HG03432 (cell line): ENCODE data around the gene NOP14.
A peak's percentile ranks its signal among the peaks of the same experiment; 100 is the strongest.
"Not testable (repeated sequence)": the region's sequence is repeated elsewhere in the genome, so short reads cannot be mapped to it uniquely, and the experiment has no call there.

Experiments used
- ATAC-seq: cut with Tn5 transposase; IDR thresholded peaks from one replicate; pipeline ENCODE4 v1.9.1; 2021; ENCODE audit warnings: mild to moderate bottlenecking, moderate library complexity; ENCODE audit not compliant: unreplicated experiment

Gene NOP14

GRCh38 chr4:2932951-2933565 lies 30.1 kb downstream of the NOP14 start:
- ATAC-seq = no peak

DNA sequence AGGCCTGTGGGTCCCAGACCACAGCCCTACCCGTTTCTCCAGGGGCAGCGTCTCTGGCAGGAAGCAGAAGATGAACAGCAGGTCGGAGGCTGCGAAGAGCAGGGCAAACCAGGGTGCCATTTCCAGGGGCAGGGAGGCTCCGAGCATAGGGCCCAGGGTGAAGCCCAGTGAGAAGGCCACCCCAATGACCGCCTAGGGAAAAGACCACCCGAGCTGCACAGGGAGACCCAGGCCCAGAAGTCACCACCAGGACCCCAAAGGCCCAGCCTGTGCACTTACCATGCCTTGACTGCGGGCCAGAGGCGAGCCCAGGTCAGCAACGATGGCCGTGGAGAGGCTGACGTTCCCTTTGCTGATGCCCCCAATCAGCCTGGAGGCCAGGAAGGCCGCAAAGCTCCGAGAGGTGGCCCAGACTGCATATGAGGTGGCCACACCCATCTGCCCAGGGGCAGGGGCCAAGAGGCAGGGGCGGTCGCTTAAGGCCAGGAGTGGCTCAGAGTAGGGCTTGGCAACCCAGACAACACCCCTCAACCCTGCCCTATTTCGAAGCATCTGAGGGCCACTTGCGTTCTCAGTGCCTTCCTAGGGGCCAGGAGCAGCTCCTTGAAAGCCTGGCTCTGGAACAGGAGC lies 30.8 kb downstream of the NOP14 start:
- ATAC-seq = no peak

DNA sequence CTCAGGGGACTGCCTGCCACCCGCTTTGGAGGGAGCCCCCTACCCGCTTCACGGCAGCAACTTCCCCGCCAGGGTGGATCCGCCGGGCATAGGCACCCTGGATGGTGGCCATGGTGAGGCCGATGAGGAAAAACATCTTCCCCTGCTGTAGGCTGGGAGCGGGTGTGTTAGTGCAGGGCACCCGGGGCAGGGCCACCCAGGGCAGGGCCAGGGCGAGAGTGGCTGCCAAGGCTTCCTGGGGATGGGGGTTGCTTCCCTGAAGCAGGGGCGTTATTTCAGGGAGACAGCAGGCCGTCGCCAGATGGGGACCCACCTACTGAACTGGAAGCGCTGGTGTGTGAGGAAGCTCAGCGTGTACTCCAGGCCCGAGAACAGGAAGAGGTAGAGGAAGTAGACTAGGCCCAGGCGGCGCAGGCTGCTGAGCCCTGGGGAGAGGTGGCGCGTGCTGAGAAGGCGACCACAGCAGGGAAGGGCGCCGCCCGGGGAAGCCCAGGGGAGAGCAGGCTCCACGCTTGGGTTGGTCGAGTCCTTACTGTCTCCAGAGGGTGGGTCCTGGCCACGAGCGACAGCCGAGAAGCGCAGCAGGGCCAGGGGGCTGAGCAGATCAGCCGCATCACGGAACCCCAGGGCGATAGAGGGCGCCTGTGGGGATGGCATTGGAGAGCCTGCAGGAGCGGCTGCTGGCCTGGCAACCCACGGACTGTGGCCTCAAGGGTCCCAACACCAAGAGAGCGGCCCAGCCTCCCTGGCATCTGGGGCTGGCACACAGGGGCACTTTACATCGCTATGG lies 31.5 kb downstream of the NOP14 start:
- peak; percentile 39 for ATAC-seq

DNA sequence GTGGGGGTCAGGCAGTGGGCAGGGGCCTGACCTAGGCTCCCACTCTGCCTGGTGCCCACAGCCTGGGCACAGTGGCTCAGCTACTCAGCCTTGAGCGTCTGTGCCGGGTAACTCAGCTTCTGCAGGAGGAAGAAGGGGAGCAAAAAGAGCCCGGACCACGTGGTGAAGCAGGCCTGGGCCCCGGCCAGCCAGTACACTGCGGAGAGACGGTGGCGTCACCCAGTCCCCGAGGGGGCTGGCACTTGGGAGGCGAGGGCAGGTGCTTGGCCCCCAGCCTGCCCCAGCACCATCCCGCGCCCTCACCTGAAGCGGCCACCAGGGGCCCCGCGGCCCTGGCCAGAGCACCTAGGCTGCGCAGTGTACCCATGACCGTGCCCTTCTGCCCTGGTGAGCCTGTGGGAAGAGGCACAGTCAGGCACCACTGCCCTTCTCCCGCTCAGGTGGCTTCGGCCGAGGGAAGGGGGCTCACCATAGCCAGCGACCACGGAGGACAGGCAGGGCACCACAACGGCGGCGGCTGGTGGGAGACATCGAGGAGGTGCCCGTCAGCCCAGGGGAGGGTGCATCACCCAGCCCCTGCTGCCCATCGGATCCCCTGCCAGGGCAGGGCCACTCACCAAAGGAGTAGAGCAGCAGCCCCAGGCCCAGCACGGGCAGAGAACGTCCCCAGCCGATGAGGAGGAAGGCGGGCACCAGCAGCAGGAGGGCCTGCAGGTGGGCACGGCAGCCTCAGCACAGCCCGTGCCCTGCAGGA lies 32.3 kb downstream of the NOP14 start:
- no peak for ATAC-seq

DNA sequence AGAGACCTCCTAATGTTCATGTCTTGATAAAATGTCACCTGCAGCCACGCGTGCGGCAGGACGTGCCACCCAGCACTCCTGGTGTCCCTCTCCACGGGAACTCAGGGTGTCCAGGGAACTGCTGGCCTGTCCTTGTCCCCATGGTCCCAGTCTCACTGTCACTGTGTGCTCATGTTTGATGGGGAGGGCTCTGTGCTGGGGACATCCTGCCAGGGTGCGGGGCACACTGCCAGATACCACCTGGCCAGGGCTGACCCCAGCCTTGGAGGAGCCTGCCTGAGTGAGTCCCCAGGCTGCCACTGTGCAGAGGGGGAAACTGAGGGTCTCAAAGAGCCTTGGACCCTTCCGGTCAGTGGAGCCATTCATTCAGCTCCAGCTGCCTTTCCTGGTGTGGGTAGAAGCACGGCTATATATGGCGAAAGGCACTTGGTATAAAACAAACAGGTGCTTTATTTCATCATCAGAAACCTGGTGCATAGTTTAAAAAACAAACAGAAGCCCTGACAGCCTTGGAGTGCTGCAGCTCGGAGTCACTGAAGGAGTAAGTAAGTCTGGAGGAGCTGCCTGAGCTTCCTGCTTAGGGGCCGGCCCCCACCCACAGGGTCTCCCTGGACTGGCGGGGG lies 33.0 kb downstream of the NOP14 start:
- ATAC-seq = no peak

- no peak for ATAC-seq
These were observed 33.7 kb downstream of the NOP14 start for GRCh38 chr4:2929469-2929868.

- ATAC-seq = no peak
These were observed 34.7 kb downstream of the NOP14 start for GRCh38 chr4:2928242-2929176.

DNA sequence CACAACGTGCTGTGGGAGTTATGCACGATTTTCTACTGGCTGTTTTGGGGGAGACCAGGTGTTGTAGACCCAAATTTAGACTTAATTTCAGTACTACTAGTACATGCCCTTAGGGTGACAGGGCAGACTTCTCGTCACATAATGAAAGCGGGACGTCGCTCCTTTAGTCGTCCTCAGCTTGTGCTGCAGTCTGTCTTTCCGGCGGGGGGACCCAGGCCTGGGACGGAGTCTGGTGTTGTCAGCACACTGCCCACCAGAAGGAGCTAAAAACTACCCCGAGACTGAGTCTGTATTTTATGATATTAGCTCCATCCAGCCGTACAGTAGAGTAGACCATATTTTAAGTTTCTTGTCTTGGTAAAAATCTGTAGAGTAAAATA lies 35.5 kb downstream of the NOP14 start:
- ATAC-seq = no peak

DNA sequence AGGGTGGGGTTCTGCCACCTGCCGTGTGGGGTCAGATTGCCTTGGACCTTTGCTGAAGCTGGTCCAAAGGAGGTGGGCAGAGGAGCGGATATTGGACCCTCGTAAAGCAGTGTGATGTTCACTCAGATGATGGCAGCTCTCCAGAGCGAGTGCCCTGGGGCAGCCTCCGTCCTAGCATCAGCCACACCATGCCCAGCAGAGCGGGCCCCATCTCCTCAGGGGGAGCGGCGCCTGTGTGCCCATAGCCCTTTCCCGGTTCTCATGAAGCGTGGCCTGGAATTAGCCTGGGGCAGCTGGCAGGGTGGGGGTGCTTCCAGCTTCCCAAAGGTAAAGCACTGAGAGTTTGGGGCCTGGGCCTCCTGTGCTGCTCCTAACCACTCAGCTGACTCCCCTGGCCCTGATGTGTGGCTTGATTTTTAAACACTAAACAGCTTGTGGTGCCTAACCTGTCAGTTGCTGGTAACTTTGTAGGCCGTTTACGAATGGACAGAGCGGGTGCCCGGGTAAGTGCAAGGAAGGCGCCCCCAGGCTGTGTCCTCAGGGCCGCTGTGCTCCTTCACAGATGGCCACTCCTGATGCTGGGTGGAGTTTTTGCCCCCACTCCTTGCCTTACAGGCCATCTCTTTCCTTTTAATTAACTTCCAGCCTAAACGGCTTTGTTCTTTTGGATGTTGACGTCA lies 36.0 kb downstream of the NOP14 start:
- no peak for ATAC-seq

GRCh38 chr4:2925931-2926860 lies 37.0 kb downstream of the NOP14 start:
- ATAC-seq = no peak

DNA sequence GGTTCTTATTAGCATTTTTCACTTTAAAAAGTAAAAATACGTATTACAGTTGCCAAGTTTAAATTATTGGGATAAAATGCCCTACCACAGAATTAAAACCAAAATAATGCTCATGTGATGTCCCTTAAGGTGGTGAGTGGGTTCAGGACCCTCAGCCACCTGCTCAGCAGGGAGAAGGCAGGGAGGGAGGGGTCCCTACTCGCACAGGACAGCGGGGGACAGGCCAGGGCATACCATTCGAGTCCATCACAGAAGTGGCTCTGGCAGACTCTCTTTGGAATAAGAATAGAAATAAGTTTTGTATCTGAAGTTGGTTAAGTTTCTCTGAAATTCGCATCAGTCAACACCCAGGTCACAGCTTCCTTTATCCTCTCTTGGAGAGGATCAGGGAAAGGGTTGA lies 37.7 kb downstream of the NOP14 start:
- ATAC-seq = no peak

DNA sequence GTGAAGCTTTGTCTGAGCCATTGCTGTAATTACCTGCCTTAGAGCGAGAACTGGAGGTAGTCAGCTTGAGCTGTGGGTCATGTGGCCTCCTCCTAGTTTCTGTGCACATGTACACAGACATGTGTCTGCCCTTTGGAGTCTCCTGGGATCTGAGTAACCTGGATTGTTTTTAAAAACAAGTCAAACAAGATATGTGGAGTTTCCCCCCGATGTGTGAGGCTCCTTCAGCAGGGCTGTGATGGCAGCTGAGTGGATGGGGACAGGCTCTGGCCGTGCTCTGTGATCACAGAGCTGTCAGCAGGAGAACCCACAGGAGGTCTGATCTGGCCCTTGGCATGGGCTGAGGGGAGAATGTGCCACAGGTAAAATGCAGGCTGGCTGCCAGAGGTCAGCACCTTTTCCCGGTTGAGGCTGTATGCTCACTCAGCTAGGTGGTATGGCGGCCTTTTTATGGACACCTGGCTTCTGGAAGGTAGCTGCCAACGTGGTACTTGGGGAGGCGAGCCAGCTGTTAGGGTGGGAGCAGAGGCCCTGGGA lies 38.4 kb downstream of the NOP14 start:
- ATAC-seq = no peak

- ATAC-seq = no peak
These were observed 38.9 kb downstream of the NOP14 start for GRCh38 chr4:2924286-2924685.

GRCh38 chr4:2923668-2924173 lies 39.5 kb downstream of the NOP14 start:
- no peak for ATAC-seq

- ATAC-seq = no peak
These were observed 40.1 kb downstream of the NOP14 start for GRCh38 chr4:2923141-2923551.

DNA sequence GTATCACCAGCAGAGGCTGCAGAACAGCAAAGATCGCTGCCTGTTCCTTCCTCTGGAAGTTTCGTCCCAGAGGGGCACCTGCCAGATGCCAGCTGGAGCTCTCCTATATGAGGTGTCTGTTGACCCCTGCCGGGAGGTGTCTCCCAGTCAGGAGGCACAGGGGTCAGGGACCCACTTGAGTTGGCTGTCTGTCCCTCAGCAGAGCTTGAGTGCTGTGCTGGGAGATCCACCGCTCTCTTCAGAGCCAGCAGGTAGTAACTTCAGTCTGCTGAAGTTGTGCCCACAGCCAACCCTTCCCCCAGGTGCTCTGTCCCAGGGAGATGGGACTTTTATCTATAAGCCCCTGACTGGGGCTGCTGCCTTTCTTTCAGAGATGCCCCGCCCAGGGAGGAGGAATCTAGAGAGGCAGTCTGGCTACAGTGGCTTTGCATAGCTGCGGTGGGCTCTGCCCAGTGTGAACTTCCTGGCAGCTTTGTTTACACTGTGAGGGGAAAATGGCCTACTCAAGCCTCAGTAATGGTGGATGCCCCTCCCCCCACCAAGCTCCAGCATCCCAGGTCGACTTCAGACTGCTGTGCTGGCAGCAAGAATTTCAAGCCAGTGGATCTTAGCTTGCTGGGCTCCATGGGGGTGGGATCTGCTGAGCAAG lies 40.6 kb downstream of the NOP14 start:
- ATAC-seq = not testable (repeated sequence)

DNA sequence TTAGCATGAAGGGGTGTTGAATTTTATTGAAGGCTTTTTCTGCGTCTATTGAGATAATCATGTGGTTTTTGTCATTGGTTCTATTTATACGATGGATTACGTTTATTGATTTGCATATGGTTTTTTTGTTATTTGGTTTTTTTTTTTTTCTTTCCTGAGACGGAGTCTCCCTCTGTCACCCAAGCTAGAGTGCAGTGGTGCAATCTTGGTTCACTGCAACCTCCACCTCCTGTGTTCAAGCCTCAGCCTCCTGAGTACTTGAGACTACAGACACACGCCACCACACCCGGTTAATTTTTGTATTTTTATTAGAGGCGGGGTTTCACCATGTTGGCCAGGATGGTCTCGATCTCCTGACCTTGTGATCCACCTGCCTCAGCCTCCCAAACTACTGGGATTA lies 44.5 kb downstream of the NOP14 start:
- not testable (repeated sequence) for ATAC-seq
